Osteoblast (primary cell): ENCODE results near the gene TAF11. TPM values are rescaled to one million over a fixed set of nuclear protein-coding genes. Genes with fewer than 3 reads are reported as not detected.
"Not testable (repeated sequence)": the region's sequence is repeated elsewhere in the genome, so short reads cannot be mapped to it uniquely, and the experiment has no call there.

Experiments used
- DNase-seq: peaks from one replicate; pipeline ENCODE4 v3.0.0; 2011; ENCODE audit warnings: low spot score, mixed read lengths; ENCODE audit not compliant: insufficient read length; ENCODE audit errors: missing footprints
- H2AFZ ChIP-seq: 2 replicates; pipeline ENCODE4 v1.6.0; 2011; ENCODE audit warnings: mild to moderate bottlenecking, low read length
- H3K27ac ChIP-seq: 2 replicates; pipeline ENCODE4 v1.5.1; 2011; ENCODE audit warnings: mild to moderate bottlenecking, low read depth, low read length, moderate library complexity
- H3K27me3 ChIP-seq: 2 replicates; pipeline ENCODE4 v1.6.0; 2012; ENCODE audit warnings: mild to moderate bottlenecking, control low read depth, inconsistent platforms, low read length, moderate library complexity; ENCODE audit not compliant: insufficient read depth
- H3K36me3 ChIP-seq: 2 replicates; pipeline ENCODE4 v1.5.1; 2011; ENCODE audit warnings: mild to moderate bottlenecking, low read length, control low read depth, moderate library complexity; ENCODE audit not compliant: insufficient read depth
- H3K4me1 ChIP-seq: 2 replicates; pipeline ENCODE4 v1.5.1; 2011; ENCODE audit warnings: mild to moderate bottlenecking, low read length, control low read depth, moderate library complexity; ENCODE audit not compliant: insufficient read depth
- H3K4me2 ChIP-seq: 2 replicates; pipeline ENCODE4 v1.6.0; 2011; ENCODE audit warnings: mild to moderate bottlenecking, low read length; ENCODE audit not compliant: insufficient read depth
- H3K4me3 ChIP-seq: fragments of 200-600 bp; sonication (generic); 3 replicates; pipeline ENCODE4 v1.5.1; 2012; ENCODE audit warnings: mild to moderate bottlenecking, low read length, inconsistent platforms; ENCODE audit not compliant: insufficient read depth
- H3K79me2 ChIP-seq: 2 replicates; pipeline ENCODE4 v1.6.0; 2012; ENCODE audit warnings: mild to moderate bottlenecking, low read length, control low read depth, inconsistent platforms; ENCODE audit not compliant: insufficient read depth
- H3K9me3 ChIP-seq: 2 replicates; pipeline ENCODE4 v1.5.1; 2011; ENCODE audit warnings: low read depth, low read length, control low read depth
- H4K20me1 ChIP-seq: 2 replicates; pipeline ENCODE4 v1.6.0; 2012; ENCODE audit warnings: mild to moderate bottlenecking, low read length, control low read depth; ENCODE audit not compliant: insufficient read depth
- CTCF ChIP-seq: IDR thresholded peaks from 2 replicates; pipeline ENCODE4 v1.5.1; 2011; ENCODE audit warnings: mild to moderate bottlenecking, low read depth, low read length, moderate library complexity; ENCODE audit errors: extremely low read depth
- total RNA-seq: library from RNA; depleted of rRNA; stranded (reverse); fragments of >200 nt; gene quantifications from 2 replicates; pipeline ENCODE4 v1.2.3, GENCODE V29; 2012

TAF11 gene
- total RNA-seq, 1 donor = 16.6 TPM

DNA sequence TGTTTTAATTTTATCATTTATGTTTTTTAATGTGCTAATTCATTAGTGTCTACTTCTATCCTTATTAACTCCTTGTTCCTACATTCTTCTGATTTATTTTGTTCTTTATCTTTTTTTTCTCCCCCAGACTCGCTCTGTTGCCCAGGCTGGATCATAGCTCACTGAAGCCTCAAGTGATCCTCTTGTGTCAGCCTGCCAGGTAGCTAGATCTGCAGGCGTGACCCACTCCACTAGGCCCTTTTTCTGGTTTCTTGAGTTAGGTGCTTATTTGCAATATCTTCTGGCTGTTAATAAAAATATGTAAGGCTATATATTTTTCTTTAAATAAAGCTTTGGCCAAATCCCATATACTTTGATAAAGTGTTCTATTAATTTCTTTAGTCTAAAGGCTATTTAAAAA, 2.8 kb downstream of the TAF11 start:
- no peak for TF ChIP-seq CTCF
- H3K4me1 ChIP-seq = peaks cover 11% of the 10 kb centered on the region
- no peak overlapping the region for H3K4me3 ChIP-seq
- no peak overlapping the region for H2AFZ ChIP-seq
- H3K4me2 ChIP-seq = no peak overlapping the region
- no peaks in the 10 kb centered on the region for H3K27me3 ChIP-seq
- peaks cover 2% of the 10 kb centered on the region for H3K36me3 ChIP-seq
- no peak for DNase-seq
- no peaks in the 10 kb centered on the region for H3K9me3 ChIP-seq
- no peak overlapping the region for H3K27ac ChIP-seq
- H3K79me2 ChIP-seq = peaks cover 55% of the 10 kb centered on the region
- peaks cover 6% of the 10 kb centered on the region for H4K20me1 ChIP-seq

- H3K4me2 ChIP-seq, H4K20me1 ChIP-seq, H3K27me3 ChIP-seq, H3K27ac ChIP-seq, H3K9me3 ChIP-seq, H3K4me3 ChIP-seq, H3K36me3 ChIP-seq, DNase-seq, H2AFZ ChIP-seq: not testable (repeated sequence)
- peaks cover 53% of the 10 kb centered on the region for H3K79me2 ChIP-seq
- peaks cover 11% of the 10 kb centered on the region for H3K4me1 ChIP-seq
These were observed 3.8 kb downstream of the TAF11 start for GRCh38 chr6:34884073-34884472.

DNA sequence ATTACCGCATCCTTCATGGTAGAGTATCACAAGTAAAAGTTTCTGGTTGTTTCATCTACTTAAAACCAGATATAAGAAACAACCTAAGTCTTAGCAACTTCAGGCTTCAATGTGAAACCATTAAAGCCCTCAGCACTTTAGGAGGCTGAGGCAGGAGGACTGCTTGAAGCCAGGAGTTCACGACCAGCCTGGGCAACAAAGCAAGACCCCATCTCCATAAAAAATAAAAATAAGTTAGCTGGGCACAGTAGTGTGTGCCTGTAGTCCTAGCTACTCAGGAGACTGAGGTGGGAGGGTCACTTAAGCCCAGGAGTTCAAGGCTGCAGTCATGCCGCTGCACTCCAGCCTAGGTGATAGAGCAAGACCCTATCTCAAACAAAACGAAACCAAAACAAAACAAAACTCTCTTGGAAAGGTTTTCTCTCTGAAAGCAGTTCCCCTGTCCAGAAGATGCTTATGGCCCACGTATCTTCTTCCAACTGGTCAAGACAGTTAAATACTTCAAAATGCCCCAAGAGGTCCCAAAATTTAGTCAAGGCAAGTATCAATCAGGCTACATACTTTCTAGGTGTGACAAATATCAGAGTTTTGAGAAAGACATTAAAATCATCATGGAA, 9.9 kb downstream of the TAF11 start:
- H3K36me3 ChIP-seq = peaks cover 41% of the 10 kb centered on the region
- H3K27me3 ChIP-seq = no peaks in the 10 kb centered on the region
- H4K20me1 ChIP-seq = peaks cover under 1% of the 10 kb centered on the region
- no peak overlapping the region for H3K27ac ChIP-seq
- no peak for DNase-seq
- no peak for TF ChIP-seq CTCF
- H3K4me1 ChIP-seq = no peaks in the 10 kb centered on the region
- no peaks in the 10 kb centered on the region for H3K9me3 ChIP-seq
- H3K4me2 ChIP-seq = no peak overlapping the region
- no peak overlapping the region for H2AFZ ChIP-seq
- peaks cover 5% of the 10 kb centered on the region for H3K79me2 ChIP-seq
- no peak overlapping the region for H3K4me3 ChIP-seq

DNA sequence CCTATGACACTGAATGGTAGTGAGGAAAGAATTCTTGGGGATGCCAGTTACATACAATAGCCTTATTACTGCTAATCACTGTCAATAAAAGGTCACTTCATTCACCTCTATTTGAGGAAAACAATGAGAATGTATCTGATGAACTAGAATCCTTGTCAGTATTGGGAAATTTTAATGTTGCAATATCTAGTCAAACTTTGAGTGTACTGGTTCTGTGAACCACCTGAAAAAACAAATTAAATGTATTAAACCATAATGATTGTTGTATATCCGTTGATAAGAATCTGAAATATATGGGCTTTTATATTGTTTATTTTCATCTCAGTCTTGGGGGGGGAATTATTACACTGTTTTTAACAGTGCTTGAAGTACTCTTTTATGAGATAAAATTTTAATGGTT, 10.6 kb downstream of the TAF11 start:
- H3K79me2 ChIP-seq = peaks cover 3% of the 10 kb centered on the region
- H3K36me3 ChIP-seq = peaks cover 49% of the 10 kb centered on the region
- no peaks in the 10 kb centered on the region for H4K20me1 ChIP-seq
- no peak for TF ChIP-seq CTCF
- no peaks in the 10 kb centered on the region for H3K27me3 ChIP-seq
- DNase-seq = no peak
- no peak overlapping the region for H3K27ac ChIP-seq
- no peaks in the 10 kb centered on the region for H3K4me1 ChIP-seq
- no peak overlapping the region for H2AFZ ChIP-seq
- no peak overlapping the region for H3K4me3 ChIP-seq
- H3K4me2 ChIP-seq = no peak overlapping the region
- H3K9me3 ChIP-seq = no peaks in the 10 kb centered on the region
